ENCODE data around the gene SCN5A.

SCN5A gene

GRCh38 chr3:38647217-38647970, 2.1 kb downstream of the SCN5A start:
- no peak for DNase-seq

- peak; percentile 16 for DNase-seq
These were observed 2.9 kb downstream of the SCN5A start for GRCh38 chr3:38646630-38647029.

- no peak for DNase-seq
These were observed 3.4 kb downstream of the SCN5A start for GRCh38 chr3:38646062-38646461.

GRCh38 chr3:38645601-38646000, 3.9 kb downstream of the SCN5A start:
- DNase-seq, result no peak

- DNase-seq, result no peak
These were observed 4.4 kb downstream of the SCN5A start for GRCh38 chr3:38645076-38645475.

- no peak for DNase-seq
These were observed 4.8 kb downstream of the SCN5A start for GRCh38 chr3:38644662-38645053.

- no peak for DNase-seq
These were observed 5.3 kb downstream of the SCN5A start for GRCh38 chr3:38644016-38644661.

- DNase-seq, result no peak
These were observed 5.9 kb downstream of the SCN5A start for GRCh38 chr3:38643592-38643991.

GRCh38 chr3:38643090-38643489, 6.4 kb downstream of the SCN5A start:
- DNase-seq, result no peak

GRCh38 chr3:38641461-38642110, 7.9 kb downstream of the SCN5A start:
- no peak for DNase-seq

GRCh38 chr3:38640661-38641452, 8.6 kb downstream of the SCN5A start:
- DNase-seq, result no peak

GRCh38 chr3:38638354-38638753, 11.1 kb downstream of the SCN5A start:
- DNase-seq, result no peak

GRCh38 chr3:38637906-38638305, 11.6 kb downstream of the SCN5A start:
- DNase-seq, result no peak

GRCh38 chr3:38636881-38637280, 12.6 kb downstream of the SCN5A start:
- DNase-seq, result no peak

- DNase-seq, result no peak
These were observed 13.0 kb downstream of the SCN5A start for GRCh38 chr3:38636464-38636863.

- DNase-seq, result no peak
These were observed 15.4 kb downstream of the SCN5A start for GRCh38 chr3:38634111-38634510.

GRCh38 chr3:38632989-38633388, 16.5 kb downstream of the SCN5A start:
- no peak for DNase-seq

- DNase-seq, result no peak
These were observed 18.9 kb downstream of the SCN5A start for GRCh38 chr3:38630606-38631005.

GRCh38 chr3:38630070-38630469, 19.4 kb downstream of the SCN5A start:
- DNase-seq, result no peak

GRCh38 chr3:38628835-38629234, 20.7 kb downstream of the SCN5A start:
- DNase-seq, result no peak

GRCh38 chr3:38627956-38628355, 21.5 kb downstream of the SCN5A start:
- no peak for DNase-seq

- no peak for DNase-seq
These were observed 23.3 kb downstream of the SCN5A start for GRCh38 chr3:38626171-38626570.

- DNase-seq, result no peak
These were observed 25.9 kb downstream of the SCN5A start for GRCh38 chr3:38623539-38623938.

Data from CD4-positive, alpha-beta T cell treated with Interleukin-10 for 1 hour (primary cell).